Measurements from ENCODE around the gene CEP68.
A peak's percentile ranks its signal among the peaks of the same experiment; 100 is the strongest.
"Not testable (repeated sequence)": the region's sequence is repeated elsewhere in the genome, so short reads cannot be mapped to it uniquely, and the experiment has no call there.

CEP68 gene

DNA sequence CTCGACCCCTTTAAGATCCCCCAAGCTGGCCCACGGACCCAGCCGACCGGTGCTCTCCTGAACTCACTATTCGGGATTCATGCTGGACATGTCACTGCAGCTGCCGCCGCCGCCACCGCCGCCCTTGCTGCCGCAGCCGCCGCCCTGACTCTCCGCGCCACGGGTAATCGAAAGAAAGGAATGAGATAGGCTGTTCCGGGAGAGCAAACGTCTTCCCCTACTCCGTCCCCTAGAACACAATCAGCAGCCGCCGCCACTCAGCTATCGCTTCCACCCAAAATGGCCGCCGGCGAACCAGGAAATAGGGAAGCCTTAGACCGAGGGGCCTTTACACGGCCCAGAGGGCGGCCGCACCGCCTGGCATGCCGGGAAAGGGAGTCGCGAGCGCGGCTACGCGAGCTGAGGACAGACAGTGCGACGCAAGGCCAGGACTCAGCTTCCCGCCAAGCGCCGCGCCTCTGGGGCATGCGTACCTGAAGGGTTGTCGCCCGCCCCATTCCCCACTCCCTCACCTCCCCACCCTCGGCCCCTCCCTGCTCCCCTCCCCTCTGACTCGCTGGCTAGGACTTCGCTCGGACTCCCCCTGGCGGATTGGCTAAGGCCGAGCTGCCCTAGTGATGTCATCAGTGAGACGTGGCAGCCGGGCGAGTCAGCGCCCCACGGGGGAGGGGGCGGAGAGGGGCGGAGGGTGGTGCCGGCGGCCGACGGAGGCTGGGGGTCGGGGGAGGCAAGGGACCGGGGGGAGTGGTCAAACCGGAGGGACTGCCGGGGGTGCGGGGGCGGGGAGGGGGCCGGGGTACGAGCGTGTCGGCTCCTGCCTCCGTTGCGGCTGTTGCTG is 73.8 kb downstream of the CEP68 start, which contains the start of gene RAB1A:
Gene RAB1A, minus strand, starts transcription at position 281 of the 838 bp plus-strand sequence. Its CDS starts 191 bp downstream, at position 90.
- peak; percentile 93 to 100 (median 99) for DNase-seq

DNA sequence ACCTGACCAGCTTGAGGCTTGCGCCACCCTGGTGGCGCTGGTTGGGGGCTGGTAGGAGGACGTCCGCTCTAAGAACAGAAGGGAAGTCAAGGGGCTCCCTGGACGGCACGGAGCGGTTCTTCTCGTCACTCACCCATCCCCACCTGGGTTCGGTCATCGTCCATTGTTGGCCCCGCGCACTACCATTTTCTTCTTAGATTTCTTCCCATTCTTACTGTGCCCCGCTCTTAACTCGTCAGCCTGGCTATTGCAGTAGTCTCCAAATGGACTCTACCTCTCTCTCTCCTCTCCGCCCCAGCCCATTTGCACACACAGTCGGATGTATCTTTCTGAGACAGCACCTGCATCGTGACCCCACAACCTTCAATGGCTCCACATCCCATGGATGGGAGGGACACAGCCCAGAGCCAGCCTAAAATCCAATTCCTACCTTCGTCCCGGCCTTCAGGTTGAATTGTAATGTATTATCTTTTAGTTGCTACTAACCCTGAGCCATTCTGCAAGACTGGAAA is 74.5 kb downstream of the CEP68 start:
- peak in 4 of 58 donors; percentile 39 to 55 (median 40) for DNase-seq

- not testable (repeated sequence) for DNase-seq
Observed at GRCh38 chr2:65132930-65133329, 76.7 kb downstream of the CEP68 start.

- no peak for DNase-seq
Observed at GRCh38 chr2:65133626-65134025, 77.4 kb downstream of the CEP68 start.

- no peak for DNase-seq
Observed at GRCh38 chr2:65134158-65134557, 77.9 kb downstream of the CEP68 start.

GRCh38 chr2:65136253-65136652 is 80.0 kb downstream of the CEP68 start:
- DNase-seq: no peak

Data from anterior cingulate cortex (tissue), 58 donors.